Measurements from ENCODE around the gene OBSCN.

GRCh38 chr1:228315945-228316588, 108.2 kb downstream of the OBSCN start:
- TF ChIP-seq LEF1 (IDR thresholded peaks at IDR 0.05; ENCODE audit: borderline replicate concordance) (no peak), FOXA1 (IDR thresholded peaks at IDR 0.05) (no peak), CTBP1 (IDR thresholded peaks at IDR 0.05; ENCODE audit: borderline replicate concordance) (no peak), ELF4 (IDR thresholded peaks at IDR 0.05) (no peak), SP1 (IDR thresholded peaks at IDR 0.05) (no peak), ZNF384 (IDR thresholded peaks at IDR 0.05) (no peak), PKNOX1 (IDR thresholded peaks at IDR 0.05) (no peak), BHLHE40 (IDR thresholded peaks at IDR 0.05; ENCODE audit: borderline replicate concordance) (no peak), HDGF (IDR thresholded peaks at IDR 0.05; ENCODE audit: borderline replicate concordance) (no peak)

Measured in HEK293T (cell line).